PC-9 (cell line): Measurements from ENCODE around the gene ZBED6. TPM values are rescaled to one million over a fixed set of nuclear protein-coding genes. Genes with fewer than 3 reads are reported as not detected.

Source experiments
- BruUV-seq: library from RNA; stranded (reverse); fragments of 400-500 nt; replicated peaks from 2 replicates; lab custom pipeline; 2021; lab: Mats Ljungman, UMichigan
- CTCF ChIA-PET: fragments of 300-600 bp; sonication (Branson Sonifier 250); formaldehyde crosslinking; loops from one replicate; lab custom pipeline; 2022; ENCODE audit warnings: antibody characterized with exemption; lab: Charles Lee
- POLR2A ChIA-PET: fragments of 300-600 bp; sonication (Branson Sonifier 250); formaldehyde crosslinking; loops from one replicate; lab custom pipeline; 2022; ENCODE audit warnings: antibody characterized with exemption; ENCODE audit not compliant: unreplicated experiment; lab: Charles Lee
- DNase-seq, 2 experiments: peaks; one replicate each; pipeline versions ENCODE4 v3.0.0 to v3.0.0-alpha.2; 2015 to 2022; ENCODE audit warnings: mixed read lengths in 1 of 2
- H2AFZ ChIP-seq: fragments of 200-600 bp; sonication (generic); 2 replicates; pipeline ENCODE4 v1.8.1; 2017; ENCODE audit warnings: antibody characterized with exemption
- H3F3A ChIP-seq: fragments of 200-600 bp; sonication (generic); 2 replicates; pipeline ENCODE4 v1.8.1; 2017; ENCODE audit warnings: antibody characterized with exemption, mild to moderate bottlenecking, low read depth; ENCODE audit not compliant: insufficient read depth
- H3K27ac ChIP-seq: fragments of 200-600 bp; sonication (generic); 2 replicates; pipeline ENCODE4 v1.6.1; 2016; ENCODE audit warnings: mixed run types
- H3K27me3 ChIP-seq: fragments of 200-600 bp; sonication (generic); 2 replicates; pipeline ENCODE4 v1.6.1; 2016; ENCODE audit warnings: low read depth, mixed run types; ENCODE audit not compliant: insufficient read depth
- H3K36me3 ChIP-seq: fragments of 200-600 bp; sonication (generic); 2 replicates; pipeline ENCODE4 v1.6.1; 2016; ENCODE audit warnings: low read depth, mixed run types
- H3K4me1 ChIP-seq: fragments of 200-600 bp; sonication (generic); replicated peaks from 2 replicates; pipeline ENCODE4 v1.6.1; 2016; ENCODE audit warnings: mixed run types; ENCODE audit not compliant: insufficient read depth
- H3K4me2 ChIP-seq: fragments of 200-600 bp; sonication (generic); 2 replicates; pipeline ENCODE4 v1.6.1; 2017; ENCODE audit warnings: mixed run types
- H3K4me3 ChIP-seq: fragments of 200-600 bp; sonication (generic); 2 replicates; pipeline ENCODE4 v1.6.1; 2016; ENCODE audit warnings: mixed run types
- H3K79me2 ChIP-seq: fragments of 200-600 bp; sonication (generic); 2 replicates; pipeline ENCODE4 v1.6.1; 2017; ENCODE audit warnings: low read depth, mixed run types
- H3K9me2 ChIP-seq: fragments of 200-600 bp; sonication (generic); 2 replicates; pipeline ENCODE4 v1.8.1; 2017; ENCODE audit warnings: mild to moderate bottlenecking; ENCODE audit not compliant: insufficient read depth
- H3K9me3 ChIP-seq: fragments of 200-600 bp; sonication (generic); 2 replicates; pipeline ENCODE4 v1.8.1; 2016; ENCODE audit warnings: low read depth; ENCODE audit not compliant: insufficient read depth
- H4K20me1 ChIP-seq: fragments of 200-600 bp; sonication (generic); 2 replicates; pipeline ENCODE4 v1.8.1; 2017; ENCODE audit not compliant: insufficient read depth
- EZH2 ChIP-seq: fragments of 200-600 bp; sonication (generic); IDR thresholded peaks from 2 replicates; pipeline ENCODE4 v1.8.0; 2017; ENCODE audit warnings: antibody characterized with exemption, low read depth
- intact Hi-C: fragments of 100-400 bp; cut with micrococcal nuclease; formaldehyde crosslinking; loops from one replicate; pipeline ENCODE4 v1.10.0; 2022; ENCODE audit not compliant: unreplicated experiment
- total RNA-seq: library from RNA; stranded (reverse); gene quantifications from 2 replicates; pipeline ENCODE4 v1.2.3, GENCODE V29; 2021
- TF ChIP-seq, protein P1 (sequence below): fragments of 200-600 bp; sonication (generic); conservative IDR thresholded peaks from 2 replicates; pipeline ENCODE4 v1.6.1; 2017; ENCODE audit warnings: mixed run types, antibody characterized with exemption, mild to moderate bottlenecking, moderate library complexity

ZBED6 gene
- total RNA-seq, 1 experiment from 2014 or later = 32.7 TPM

DNA sequence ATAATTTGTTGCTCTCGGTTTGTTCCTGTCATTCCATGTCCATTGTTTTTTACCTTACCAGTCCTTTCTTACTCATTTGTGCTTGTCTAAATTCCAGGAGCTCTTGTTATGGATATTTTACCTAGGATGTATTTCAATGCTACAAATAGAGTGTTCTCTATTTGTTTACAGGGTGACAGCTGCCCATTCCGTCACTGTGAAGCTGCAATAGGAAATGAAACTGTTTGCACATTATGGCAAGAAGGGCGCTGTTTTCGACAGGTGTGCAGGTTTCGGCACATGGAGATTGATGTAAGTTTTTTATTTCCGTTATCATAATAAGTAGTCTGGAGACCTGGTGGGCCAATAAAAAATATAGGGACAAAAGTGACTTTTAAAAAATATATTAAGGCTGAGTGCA lies 23.0 kb downstream of the ZBED6 start:
- CTCF ChIA-PET = no interaction called here
- H3K36me3 ChIP-seq = peaks cover 49% of the 10 kb centered on the region
- peaks cover 38% of the 10 kb centered on the region for H3K79me2 ChIP-seq

GRCh38 chr1:203823306-203823705 lies 27.9 kb downstream of the ZBED6 start:
- BruUV-seq = no TSS peak
- no peaks in the 10 kb centered on the region for H3K9me3 ChIP-seq
- no peak for TF ChIP-seq EZH2
- TF ChIP-seq, protein P1, sequence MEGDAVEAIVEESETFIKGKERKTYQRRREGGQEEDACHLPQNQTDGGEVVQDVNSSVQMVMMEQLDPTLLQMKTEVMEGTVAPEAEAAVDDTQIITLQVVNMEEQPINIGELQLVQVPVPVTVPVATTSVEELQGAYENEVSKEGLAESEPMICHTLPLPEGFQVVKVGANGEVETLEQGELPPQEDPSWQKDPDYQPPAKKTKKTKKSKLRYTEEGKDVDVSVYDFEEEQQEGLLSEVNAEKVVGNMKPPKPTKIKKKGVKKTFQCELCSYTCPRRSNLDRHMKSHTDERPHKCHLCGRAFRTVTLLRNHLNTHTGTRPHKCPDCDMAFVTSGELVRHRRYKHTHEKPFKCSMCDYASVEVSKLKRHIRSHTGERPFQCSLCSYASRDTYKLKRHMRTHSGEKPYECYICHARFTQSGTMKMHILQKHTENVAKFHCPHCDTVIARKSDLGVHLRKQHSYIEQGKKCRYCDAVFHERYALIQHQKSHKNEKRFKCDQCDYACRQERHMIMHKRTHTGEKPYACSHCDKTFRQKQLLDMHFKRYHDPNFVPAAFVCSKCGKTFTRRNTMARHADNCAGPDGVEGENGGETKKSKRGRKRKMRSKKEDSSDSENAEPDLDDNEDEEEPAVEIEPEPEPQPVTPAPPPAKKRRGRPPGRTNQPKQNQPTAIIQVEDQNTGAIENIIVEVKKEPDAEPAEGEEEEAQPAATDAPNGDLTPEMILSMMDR = no peak
- H3K36me3 ChIP-seq = peaks cover 55% of the 10 kb centered on the region
- peaks cover 12% of the 10 kb centered on the region; the same call in 1 of the 2 replicates for H3F3A ChIP-seq
- CTCF ChIA-PET = no interaction called here
- H3K79me2 ChIP-seq = peaks cover 38% of the 10 kb centered on the region; the same call in 1 of the 2 replicates
- no peaks in the 10 kb centered on the region for H3K9me2 ChIP-seq
- H3K27me3 ChIP-seq = no peaks in the 10 kb centered on the region
- no peak overlapping the region for H3K27ac ChIP-seq
- POLR2A ChIA-PET = no interaction called here
- H4K20me1 ChIP-seq = peaks cover 67% of the 10 kb centered on the region
- H3K4me3 ChIP-seq = no peak overlapping the region
- H2AFZ ChIP-seq = no peak overlapping the region
- DNase-seq = no peak
- H3K4me1 ChIP-seq = no peaks in the 10 kb centered on the region
- intact Hi-C loops = no loop called here
- no peak overlapping the region for H3K4me2 ChIP-seq

More for the DNA sequence above, 23.0 kb downstream of the ZBED6 start:
- Histone ChIP-seq H3F3A (no peaks in the 10 kb centered on the region; the same call in 1 of the 2 replicates), H3K9me3 (no peaks in the 10 kb centered on the region), H3K4me3 (no peak overlapping the region), H2AFZ (no peak overlapping the region), H3K27ac (no peak overlapping the region), H3K4me1 (no peaks in the 10 kb centered on the region), H4K20me1 (peaks cover 74% of the 10 kb centered on the region), H3K4me2 (no peak overlapping the region), H3K9me2 (no peaks in the 10 kb centered on the region), H3K27me3 (no peaks in the 10 kb centered on the region)
- TF ChIP-seq, protein P1 = no peak
- TF ChIP-seq EZH2 = no peak
- POLR2A ChIA-PET = no interaction called here
- intact Hi-C loops = no loop called here
- BruUV-seq = no TSS peak
- no peak for DNase-seq

DNA sequence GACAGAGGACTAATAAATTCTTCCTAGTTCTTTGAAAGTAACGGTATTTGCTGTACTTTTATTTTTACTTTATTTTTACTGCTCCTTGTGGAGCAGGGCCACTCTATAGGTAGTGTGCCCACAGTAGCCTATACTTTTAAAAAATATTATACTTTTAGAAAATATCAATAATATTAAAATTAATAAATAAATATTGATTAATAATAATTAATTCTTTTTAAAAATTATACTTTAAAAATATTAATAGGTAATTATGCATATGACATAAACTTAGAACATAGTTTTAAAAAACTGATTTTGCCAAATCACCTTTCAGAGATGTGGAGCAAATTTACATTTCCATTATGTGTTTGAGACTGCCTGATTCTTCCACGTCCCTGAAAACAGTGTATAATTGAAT lies 30.8 kb downstream of the ZBED6 start:
- Histone ChIP-seq H3K9me3 (no peaks in the 10 kb centered on the region), H3K36me3 (peaks cover 63% of the 10 kb centered on the region), H4K20me1 (peaks cover 48% of the 10 kb centered on the region), H3K27me3 (no peaks in the 10 kb centered on the region), H3F3A (peaks cover 15% of the 10 kb centered on the region; the same call in 1 of the 2 replicates), H2AFZ (no peak overlapping the region), H3K27ac (no peak overlapping the region), H3K4me2 (no peak overlapping the region), H3K9me2 (no peaks in the 10 kb centered on the region), H3K79me2 (peaks cover 35% of the 10 kb centered on the region; the same call in 1 of the 2 replicates), H3K4me3 (no peak overlapping the region), H3K4me1 (no peaks in the 10 kb centered on the region)
- no peak for TF ChIP-seq EZH2
- TF ChIP-seq, protein P1 = no peak
- BruUV-seq = no TSS peak
- intact Hi-C loops = no loop called here
- no peak for DNase-seq
- POLR2A ChIA-PET = no interaction called here
- CTCF ChIA-PET = no interaction called here
